DLD1 (cell line): ENCODE measurements around the gene ZNF613.
"Not testable (repeated sequence)": the region's sequence is repeated elsewhere in the genome, so short reads cannot be mapped to it uniquely, and the experiment has no call there.

ENCODE experiments used
- in situ Hi-C: cut with HindIII; loops from 2 replicates; pipeline ENCODE4 v1.10.0; 2017; ENCODE audit warnings: low sequenced_read_pairs

The ZNF613 gene

DNA sequence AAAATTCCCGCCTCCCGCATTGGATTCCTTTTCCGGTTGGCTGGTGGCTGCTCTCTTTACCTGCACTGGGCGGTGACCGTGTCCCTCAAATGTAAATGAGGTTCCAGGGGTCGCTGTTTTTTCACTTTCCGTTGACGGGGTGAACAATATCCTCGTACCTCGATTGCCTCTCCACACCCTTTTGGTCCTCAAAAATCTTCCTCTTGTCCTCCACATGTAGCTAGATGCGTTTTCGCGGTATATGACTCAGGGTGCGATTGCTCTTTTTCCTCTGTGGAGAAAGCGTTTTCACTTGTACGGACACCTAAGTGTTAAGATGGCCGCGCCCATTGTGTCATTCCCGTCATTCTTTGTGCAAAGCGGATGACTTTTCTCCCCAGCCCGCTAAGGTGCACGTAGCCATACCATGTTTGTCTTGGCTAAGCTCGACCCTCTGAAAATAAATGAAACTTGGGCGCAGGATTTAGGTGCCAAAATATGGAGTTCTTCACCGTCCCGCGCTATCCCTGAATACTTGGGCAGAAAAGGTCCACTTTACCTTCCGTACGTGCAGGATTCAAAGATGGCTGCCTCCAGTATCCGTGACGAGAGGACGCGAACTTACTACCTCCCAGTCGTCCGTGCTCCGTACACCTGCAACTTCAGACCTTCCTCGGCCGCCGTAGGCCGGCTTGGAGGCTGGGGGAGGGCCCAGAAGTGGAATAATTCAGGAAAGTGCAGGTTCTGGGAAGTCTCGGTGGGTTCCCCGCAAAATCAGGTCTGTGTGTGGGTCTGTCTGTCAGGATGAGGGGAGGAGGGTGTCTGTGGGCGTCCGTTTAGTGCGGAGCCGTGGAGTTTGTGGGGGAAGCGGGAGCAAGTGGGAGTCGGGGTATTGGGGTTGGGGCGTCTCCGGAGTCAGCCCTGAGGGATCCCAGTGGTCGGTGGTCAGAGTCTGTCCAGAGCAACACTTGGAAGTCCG lies at the start of gene ZNF613:
Gene ZNF613, plus strand, starts transcription at position 689 of the 958 bp plus-strand sequence. CDS start 8,749 bp downstream, outside the sequence.
- in situ Hi-C loops = no loop called here

DNA sequence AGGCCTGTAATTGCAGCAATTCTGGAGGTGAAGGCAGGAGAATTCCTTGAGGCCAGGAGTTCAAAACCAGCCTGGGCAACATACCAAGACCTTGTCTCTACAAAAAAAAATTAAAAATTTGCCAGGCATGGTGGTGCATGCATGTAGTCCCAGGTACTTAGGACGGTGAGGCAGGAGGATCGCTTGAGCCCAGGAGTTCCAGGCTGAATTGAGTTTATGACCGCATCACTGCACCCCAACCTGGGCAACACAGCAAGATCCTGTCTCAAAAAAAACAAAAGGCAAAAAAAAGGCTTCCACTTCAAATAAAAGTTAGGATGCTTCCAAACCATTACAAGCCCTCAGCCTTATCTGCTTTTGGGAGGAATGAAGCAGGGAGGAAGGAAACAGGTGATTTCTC lies 44.8 kb upstream of the ZNF613 start:
- in situ Hi-C loops = no loop called here

DNA sequence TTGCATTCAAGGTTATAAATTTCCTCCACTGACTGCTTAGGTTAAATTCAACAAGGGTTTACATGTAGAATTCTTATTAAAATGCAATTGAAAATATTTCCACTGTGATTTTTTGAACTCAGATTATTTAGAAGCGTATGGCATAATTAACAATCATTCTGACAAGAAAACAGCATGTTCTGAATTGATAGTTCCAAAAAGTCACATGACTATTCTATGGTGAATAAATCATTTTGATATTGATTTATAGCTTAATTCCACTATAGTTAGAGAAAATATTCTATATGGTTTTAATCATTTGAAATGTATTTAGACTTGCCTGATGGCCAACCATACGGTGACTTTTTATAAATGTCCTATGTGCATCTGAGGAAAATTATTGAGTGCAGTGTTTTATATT lies 42.6 kb upstream of the ZNF613 start:
- in situ Hi-C loops = no loop called here

DNA sequence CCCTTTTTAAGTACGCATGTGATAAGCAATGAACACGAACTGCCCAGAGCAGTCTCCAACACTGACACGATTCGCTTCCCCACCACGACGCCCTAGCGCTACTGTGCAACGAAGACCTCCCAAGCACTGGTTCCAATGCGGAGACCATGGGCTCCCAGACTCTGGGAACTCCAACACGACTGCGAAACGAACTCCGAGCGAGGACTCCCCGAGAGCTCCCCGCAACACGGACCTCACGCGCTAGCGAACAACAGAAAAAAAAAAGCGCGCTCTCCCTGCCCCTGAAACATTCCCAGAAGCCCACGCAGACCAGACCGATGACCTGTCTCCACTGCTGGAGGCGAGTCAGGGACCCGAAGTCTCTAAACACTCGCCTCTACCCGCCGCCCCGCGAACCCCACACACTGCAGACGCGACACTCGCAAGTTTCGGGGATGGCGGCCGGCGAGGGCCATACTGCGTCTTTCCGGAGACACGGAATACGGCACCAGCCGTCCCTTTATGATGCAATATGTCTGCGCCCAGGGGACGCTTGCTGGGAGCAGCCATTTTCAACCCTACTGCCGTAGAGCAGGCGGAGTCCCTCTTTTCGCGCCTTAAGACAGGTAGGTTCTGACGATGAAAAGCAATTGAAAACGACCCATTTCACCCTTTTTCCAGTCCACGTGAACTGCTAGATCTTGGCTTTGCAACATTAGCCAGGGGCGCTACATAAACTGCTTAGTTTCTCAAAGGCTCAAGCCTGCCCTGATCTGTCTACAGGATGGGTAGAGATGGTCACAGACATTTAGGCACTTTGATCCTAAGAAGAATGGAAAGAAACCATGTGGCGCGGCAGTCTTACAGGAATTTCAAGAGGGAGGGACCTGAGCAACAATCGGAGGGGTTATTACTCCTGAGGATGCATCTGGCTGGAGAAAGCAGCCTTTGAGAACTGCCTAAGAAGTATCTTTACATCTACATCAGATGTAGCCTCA lies 39.5 kb upstream of the ZNF613 start, which contains the start of gene ZNF577:
Gene ZNF577, minus strand, starts transcription at position 430 of the 977 bp plus-strand sequence. CDS start 7,569 bp downstream, outside the sequence.
- in situ Hi-C loops = no loop called here

DNA sequence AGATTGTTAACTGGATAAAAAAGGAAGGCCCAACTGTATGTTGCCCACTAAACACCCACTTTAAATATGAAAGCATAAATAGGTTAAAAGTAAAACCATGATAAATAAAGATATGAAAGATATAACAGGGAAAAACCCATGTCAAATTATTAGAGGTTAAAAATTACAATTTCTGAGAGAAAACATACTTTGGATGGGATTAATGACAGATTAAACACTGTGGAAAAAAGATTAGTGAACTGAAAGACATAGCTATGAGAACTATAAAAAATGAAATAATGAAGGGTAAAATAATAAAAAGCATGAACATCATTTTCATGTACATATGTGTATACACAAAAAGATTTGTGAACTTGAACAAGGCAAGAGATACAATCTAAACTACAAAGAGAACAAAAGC lies 37.3 kb upstream of the ZNF613 start:
- in situ Hi-C loops = no loop called here

DNA sequence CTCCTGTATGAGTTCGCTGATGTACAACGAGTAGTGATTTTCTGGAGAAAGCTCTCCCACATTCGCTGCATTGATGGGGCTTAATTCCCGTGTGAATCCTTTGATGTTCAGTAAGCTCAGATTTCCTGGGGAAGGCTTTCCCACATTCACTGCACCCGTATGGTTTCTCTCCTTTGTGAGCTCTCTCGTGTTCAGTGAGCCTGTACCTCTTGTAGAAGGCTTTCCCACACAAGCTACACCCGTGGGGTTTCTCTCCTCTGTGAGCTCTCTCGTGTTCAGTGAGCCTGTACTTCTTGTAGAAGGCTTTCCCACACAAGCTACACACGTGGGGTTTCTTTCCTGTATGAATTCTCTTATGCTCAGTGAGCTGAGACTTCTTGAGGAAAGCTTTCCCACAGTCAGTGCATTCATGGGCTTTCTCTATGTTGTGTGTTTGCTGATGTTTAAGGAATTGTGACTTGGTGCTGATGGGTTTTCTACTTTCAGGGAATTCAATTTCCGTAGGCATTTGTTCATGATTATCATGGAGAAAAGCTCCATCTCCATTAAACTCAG lies 36.0 kb upstream of the ZNF613 start:
- in situ Hi-C loops = no loop called here

DNA sequence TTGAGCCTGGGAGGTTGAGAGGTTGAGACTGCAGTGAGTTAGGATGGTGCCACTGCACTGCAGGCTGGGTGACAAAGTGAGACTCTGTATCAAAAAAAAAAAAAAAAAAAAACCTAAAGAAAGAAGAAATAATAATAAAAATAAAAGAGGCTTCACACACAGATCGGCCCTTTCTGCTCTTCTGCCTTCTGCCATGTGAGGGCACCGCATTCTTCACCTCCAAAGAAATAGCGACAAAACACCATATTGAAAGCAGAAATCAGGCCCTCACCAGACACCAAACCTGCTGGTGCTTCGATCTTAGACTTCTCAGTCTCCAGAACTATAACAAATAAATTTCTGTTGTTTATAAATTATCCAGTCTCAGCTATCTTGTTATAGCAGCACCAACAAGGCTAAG lies 25.4 kb upstream of the ZNF613 start:
- in situ Hi-C loops = no loop called here

DNA sequence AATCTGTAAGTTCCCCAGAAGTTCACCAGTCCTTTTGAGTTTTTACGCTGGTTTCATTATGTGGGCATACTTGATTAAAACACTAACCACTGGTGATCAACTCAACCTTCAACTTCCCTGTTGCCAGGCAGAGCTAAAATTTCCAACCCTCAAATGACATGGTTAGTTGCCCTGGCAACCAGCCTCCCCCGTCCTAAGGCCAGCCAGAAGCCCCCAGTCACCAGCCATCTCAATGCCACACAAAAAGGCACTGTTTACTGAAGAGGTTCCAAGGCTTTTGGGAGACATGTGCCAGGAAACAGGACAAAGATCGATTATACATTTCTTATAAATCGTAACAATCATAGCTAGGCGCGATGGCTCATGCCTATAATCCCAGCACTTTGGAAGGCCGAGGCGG lies 24.1 kb upstream of the ZNF613 start:
- in situ Hi-C loops = no loop called here

DNA sequence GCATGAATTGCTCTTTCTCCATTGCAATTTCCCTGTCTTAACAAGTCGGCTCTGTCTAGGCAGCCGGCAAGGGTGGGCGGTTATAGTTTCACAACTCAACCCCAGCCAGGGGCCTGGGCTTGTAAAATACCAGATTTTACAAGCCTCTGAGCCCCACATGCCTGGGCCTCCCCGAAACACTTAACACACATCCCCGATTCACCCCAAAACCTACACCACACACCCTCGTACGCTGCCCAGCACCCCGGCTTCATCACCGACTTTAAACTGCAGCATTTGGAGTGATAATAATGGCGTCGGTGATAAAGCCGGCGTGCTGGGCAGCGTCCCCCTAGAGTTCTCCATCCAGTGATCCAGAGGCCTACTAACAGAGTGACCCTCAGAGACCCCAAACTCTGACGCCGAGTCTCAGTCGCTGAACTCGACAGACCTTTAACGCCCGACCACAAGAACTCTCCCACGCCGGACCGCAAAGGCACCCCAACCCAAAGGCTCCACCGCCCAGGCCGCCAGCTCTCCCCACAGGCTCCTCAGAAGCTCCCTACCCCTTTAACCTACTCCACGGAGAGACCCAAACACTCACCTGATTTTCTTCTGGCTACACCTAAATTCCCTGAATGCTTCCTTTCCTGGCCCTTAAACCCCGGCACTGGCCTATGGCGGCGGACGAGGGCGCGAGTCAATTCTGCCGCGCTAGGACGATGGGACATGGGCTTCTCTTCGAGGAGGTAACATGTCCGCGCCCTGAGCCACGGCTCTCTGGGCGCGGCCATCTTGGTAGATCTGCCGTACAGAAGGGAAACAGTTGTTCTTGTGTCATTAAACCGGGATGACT lies 22.7 kb upstream of the ZNF613 start, which contains the start of gene ZNF649:
Gene ZNF649, minus strand, starts transcription at position 687 of the 835 bp plus-strand sequence. CDS start 4,910 bp downstream, outside the sequence.
- in situ Hi-C loops = no loop called here

DNA sequence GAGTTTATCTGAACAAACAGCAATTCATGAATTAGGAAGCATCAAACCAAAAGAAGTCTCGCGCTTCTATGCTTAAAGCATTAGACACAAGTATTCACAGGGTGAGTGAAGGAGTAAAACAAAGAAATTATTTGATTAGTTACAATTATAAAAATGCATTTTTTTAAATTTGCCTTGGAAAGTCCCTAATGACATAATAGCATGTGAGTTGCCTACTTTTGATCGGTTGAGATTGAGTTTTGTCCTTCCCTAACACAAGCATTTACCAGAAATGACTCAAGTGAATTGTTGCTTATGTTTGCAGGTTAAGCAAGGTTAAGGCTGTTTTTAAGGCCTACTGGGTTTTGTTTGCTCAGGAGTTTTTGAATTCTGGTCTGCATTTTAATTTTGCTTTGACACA lies 22.1 kb upstream of the ZNF613 start:
- in situ Hi-C loops = no loop called here

DNA sequence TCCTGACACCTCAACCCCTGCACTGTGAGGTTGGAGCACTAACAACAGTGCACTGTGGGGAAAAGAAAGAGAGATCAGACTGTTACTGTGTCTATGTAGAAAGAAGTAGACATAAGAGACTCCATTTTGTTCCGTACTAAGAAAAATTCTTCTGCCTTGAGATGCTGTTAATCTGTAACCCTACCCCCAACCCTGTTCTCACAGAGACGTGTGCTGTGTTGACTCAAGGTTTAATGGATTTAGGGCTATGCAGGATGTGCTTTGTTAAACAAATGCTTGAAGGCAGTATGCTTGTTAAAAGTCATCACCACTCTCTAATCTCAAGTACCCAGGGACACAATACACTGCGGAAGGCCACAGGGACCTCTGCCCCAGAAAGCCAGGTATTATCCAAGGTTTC lies 21.6 kb upstream of the ZNF613 start:
- in situ Hi-C loops = not testable (repeated sequence)

DNA sequence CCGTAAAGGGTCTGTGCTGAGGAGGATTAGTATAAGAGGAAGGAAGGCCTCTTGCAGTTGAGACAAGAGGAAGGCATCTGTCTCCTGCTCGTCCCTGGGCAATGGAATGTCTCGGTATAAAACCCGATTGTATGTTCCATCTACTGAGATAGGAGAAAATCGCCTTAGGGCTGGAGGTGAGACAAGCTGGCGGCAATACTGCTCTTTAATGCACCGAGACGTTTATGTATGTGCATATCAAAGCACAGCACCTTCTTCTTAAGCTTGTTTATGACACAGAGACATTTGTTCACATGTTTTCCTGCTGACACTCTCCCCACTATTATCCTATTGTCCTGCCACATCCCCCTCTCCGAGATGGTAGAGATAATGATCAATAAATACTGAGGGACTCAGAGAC lies 21.2 kb upstream of the ZNF613 start:
- in situ Hi-C loops = not testable (repeated sequence)

DNA sequence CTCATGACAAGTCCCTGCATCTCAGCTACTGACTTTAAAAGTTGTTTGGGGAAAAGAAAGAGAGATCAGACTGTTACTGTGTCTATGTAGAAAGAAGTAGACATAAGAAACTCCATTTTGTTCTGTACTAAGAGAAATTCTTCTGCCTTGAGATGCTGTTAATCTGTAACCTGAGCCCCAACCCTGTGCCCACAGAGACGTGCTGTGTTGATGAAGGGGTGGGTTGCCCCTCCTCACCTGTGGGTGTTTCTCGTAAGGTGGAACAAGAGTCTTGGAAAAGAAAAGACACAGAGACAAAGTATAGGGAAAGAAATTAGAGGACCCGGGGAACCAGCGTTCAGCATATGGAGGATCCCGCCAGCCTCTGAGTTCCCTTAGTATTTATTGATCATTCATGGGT lies 19.3 kb upstream of the ZNF613 start:
- in situ Hi-C loops = not testable (repeated sequence)

DNA sequence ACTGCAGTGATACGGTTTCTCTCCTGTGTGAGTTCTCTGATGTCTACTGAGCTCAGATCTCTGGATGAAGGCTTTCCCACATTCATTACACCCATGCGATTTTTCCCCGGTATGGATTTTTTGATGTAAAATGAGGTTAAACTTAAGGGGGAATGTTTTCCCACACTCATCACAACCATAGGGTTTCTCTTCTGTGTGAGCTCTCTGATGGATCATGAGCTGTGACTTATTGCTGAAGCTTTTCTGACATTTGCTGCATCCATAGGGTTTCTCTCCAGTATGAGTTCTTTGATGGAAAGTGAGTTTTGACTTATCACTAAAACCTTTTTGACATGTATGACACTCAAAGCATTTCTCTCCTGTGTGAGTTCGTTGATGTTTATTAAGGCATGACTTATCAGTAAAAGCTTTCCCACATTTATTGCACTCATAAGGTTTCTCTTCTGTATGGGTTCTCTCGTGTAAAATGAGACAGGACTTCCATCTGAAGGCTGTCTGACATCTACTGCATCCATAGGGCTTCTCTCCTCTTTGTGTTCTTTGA lies 11.9 kb upstream of the ZNF613 start:
- in situ Hi-C loops = no loop called here

DNA sequence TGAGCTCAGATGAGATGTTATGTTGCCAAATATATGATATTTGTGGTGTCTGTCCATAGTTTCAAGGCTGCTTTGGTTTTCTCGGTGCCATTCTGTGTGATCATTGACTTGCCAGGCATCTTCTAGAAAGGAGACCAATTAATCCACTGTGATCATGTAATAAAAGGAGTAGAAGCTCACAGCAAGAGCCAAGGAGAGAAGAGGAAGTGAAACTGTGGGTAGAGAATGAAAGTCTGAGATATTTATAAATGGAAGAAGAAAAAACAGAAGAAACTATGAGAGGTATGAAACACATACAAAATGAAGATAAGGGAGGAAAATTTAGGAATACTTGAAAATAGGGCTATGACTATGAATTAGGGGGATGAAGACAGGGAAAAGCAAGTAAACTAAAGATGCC lies 11.1 kb upstream of the ZNF613 start:
- in situ Hi-C loops = no loop called here

DNA sequence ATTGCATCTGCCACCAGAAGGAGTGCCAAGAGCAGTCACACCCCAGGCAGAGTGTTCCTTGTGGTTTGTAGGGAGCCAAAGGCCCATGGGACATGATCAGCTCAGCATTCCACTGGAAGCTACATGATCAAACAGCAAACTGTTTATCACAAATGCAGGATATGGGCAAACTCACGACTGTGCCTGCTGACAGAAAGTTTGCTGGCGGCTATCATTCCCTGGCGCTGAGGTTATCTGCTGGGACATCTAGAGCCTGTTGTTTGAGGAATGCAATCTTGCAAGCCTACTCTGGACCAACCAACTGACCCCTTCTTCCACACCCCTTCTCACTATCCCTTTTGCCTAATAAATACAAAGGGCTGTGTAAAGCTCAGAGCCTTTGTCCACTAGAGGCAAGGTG lies 7.7 kb upstream of the ZNF613 start:
- in situ Hi-C loops = no loop called here

DNA sequence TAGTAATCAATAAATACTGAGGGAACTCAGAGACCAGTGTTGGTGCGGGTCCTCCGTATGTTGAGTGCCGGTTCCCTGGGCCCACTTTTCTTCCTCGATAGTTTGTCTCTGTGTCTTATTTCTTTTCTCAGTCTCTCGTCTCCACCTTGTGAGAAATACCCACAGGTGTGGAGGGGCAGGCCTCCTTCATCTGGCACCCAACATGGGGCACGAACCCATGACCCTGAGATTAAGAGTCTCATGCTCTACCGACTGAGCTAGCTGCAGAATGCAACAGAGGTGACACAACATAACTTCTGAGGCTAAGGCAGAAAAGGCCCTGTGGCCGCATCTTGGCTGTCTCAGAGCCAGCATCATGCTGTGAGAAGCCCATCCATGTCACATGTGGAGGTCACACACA lies 5.3 kb upstream of the ZNF613 start:
- in situ Hi-C loops = no loop called here

DNA sequence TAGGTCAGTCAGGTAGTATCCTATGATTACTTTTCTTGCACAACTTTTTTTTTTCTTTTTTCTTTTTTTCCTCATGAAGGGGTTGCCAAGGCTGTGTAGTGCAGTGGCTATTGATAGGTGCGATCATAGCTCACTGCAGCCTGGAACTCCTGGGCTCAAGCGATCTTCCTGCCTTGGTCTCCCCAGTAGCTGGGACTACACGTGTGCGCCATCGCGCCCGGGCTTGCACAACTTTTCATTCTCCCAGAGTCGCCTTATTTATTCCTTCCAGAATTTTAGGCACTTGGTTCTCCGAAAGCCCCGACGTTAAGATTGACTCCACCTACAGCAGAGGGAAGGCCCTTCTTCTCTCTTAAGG lies 867 bp upstream of the ZNF613 start:
- in situ Hi-C loops = no loop called here

DNA sequence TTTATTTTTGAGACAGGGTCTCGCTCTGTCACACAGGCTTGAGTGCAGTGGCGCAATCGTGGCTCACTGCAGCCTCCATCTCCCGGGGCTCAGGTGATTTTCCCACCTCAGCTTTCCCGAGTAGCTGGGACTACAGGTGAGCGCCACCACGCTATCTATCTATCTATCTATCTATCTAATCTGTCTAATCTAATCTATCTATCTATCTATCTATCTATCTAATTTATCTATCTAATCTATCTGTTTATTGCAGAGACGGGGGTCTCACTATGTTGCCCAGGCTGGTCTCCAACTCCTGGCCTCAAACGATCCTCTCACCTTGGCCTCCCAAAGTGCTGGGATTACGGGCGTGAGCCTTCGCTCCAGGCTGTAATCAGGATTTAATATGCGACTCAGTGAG lies 587 bp downstream of the ZNF613 start:
- in situ Hi-C loops = no loop called here

DNA sequence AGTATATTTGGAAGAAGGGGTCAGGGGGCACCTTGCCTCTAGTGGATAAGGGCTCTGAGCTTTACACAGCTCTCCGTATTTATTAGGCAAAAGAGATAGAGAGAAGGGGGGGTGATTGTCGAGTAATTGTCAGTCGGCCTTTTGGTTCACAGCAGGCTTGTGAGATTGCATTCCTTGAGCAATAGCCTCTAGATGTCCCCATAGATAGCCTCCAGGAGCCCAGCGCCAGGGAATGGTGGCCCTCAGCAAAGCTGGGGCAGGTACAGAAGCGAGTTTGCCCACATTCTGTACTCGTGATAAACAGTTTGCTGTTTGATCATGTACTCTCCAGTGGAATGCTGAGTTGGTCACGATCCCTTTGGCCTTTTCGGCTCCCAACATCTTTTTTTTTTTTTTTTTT lies 4.6 kb downstream of the ZNF613 start:
- in situ Hi-C loops = no loop called here
